Suppressor macrophage treated with lipopolysaccharide for 4 hours (primary cell): Measurements from ENCODE around the gene MTG1.
"Not testable (repeated sequence)": the region's sequence is repeated elsewhere in the genome, so short reads cannot be mapped to it uniquely, and the experiment has no call there.

Source experiments
- DNase-seq: peaks from one replicate; pipeline ENCODE4 v3.0.0-alpha.2; 2020

The MTG1 gene

GRCh38 chr10:133379152-133379800 is 14.7 kb upstream of the MTG1 start, which contains the start of gene PAOX:
TSS of gene PAOX (plus strand) at chr10:133379262. CDS start at chr10:133379317, 55 bp downstream.
- peak; percentile 72 for DNase-seq

GRCh38 chr10:133379801-133380666 is 13.9 kb upstream of the MTG1 start:
- no peak for DNase-seq

GRCh38 chr10:133381036-133381435 is 12.9 kb upstream of the MTG1 start:
- no peak for DNase-seq

- no peak for DNase-seq
Measured at GRCh38 chr10:133383551-133383950, 10.4 kb upstream of the MTG1 start.

- DNase-seq = no peak
Measured at GRCh38 chr10:133384071-133384470, 9.9 kb upstream of the MTG1 start.

GRCh38 chr10:133385214-133385613 is 8.7 kb upstream of the MTG1 start:
- no peak for DNase-seq

- not testable (repeated sequence) for DNase-seq
Measured at GRCh38 chr10:133386951-133387350, 7.0 kb upstream of the MTG1 start.

GRCh38 chr10:133388236-133388972 is 5.6 kb upstream of the MTG1 start:
- DNase-seq = no peak

- peak; percentile 22 for DNase-seq
Measured at GRCh38 chr10:133388973-133389818, 4.8 kb upstream of the MTG1 start.

- DNase-seq = no peak
Measured at GRCh38 chr10:133390597-133391248, 3.2 kb upstream of the MTG1 start.

GRCh38 chr10:133391249-133391635 is 2.7 kb upstream of the MTG1 start:
- DNase-seq = no peak

- DNase-seq = no peak
Measured at GRCh38 chr10:133391761-133392518, 2.0 kb upstream of the MTG1 start.

GRCh38 chr10:133393401-133394063 is 425 bp upstream of the MTG1 start:
- no peak for DNase-seq

- DNase-seq = no peak
Measured at GRCh38 chr10:133394801-133395221, 854 bp downstream of the MTG1 start.

GRCh38 chr10:133396035-133396624 is 2.2 kb downstream of the MTG1 start:
- no peak for DNase-seq

GRCh38 chr10:133397938-133398337 is 4.0 kb downstream of the MTG1 start:
- DNase-seq = no peak

- no peak for DNase-seq
Measured at GRCh38 chr10:133399123-133399601, 5.2 kb downstream of the MTG1 start.

- DNase-seq = peak; percentile 75
Measured at GRCh38 chr10:133400624-133401424, 6.9 kb downstream of the MTG1 start.

GRCh38 chr10:133401500-133401899 is 7.5 kb downstream of the MTG1 start:
- DNase-seq = no peak
